Mammary epithelial cell (primary cell): ENCODE results near the gene GDF11.

ENCODE experiments used
- EZH2 ChIP-seq: IDR thresholded peaks from 2 replicates; pipeline ENCODE4 v1.6.1; 2012; ENCODE audit warnings: low read length, inconsistent platforms, borderline replicate concordance
- TF ChIP-seq, protein P1 (sequence below), 2 donors: IDR thresholded peaks in 1 of 2; conservative IDR thresholded peaks in 1 of 2; 2 replicates each; pipeline ENCODE4 v1.5.1; 2011 to 2012; ENCODE audit warnings: inconsistent platforms in 2 of 2, low read length in 2 of 2, mild to moderate bottlenecking in 2 of 2, control low read depth in 1 of 2, low read depth in 1 of 2; ENCODE audit not compliant: insufficient read depth in 1 of 2; ENCODE audit errors: extremely low read depth in 1 of 2

DNA sequence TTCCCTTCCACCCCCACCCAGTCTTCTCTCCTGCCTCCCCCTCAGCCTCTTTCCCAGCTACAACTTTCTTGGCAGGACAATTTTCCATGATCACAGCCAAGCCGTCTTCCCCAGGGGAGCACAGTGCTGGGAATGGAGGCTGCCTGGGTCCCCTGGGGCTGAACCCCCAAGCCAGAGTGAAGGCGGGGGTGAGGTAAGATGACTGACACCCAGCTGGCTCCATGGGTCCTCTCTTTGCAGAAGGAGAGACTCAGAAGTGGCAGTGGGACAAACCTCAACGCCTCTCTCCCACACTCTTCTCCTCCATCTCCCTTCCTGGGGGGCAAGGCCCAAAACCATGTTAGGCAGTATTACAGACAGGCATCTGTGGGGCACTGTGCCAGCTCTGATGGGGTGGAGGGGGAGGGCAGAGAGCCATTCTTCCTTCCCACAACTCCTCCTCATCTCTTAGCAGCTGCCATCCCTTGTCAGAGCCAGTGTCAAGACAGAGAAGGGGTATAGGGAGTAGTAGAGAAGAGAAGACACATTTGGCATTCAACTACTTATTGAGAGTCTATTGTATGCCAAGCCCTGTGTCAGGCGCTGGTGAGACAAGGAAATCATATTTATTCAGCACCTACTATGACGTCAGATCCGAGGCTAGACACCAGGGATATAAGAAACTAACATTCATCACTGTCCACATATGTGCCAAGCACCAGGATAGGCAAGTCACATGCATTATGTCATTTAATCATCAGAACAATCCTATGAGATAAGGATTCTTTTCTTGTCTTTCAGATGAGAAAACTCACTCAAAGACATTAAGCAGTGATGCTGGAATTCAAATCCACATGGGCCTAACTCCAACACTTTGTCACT, 38.8 kb upstream of the GDF11 start:
- TF ChIP-seq, protein P1, sequence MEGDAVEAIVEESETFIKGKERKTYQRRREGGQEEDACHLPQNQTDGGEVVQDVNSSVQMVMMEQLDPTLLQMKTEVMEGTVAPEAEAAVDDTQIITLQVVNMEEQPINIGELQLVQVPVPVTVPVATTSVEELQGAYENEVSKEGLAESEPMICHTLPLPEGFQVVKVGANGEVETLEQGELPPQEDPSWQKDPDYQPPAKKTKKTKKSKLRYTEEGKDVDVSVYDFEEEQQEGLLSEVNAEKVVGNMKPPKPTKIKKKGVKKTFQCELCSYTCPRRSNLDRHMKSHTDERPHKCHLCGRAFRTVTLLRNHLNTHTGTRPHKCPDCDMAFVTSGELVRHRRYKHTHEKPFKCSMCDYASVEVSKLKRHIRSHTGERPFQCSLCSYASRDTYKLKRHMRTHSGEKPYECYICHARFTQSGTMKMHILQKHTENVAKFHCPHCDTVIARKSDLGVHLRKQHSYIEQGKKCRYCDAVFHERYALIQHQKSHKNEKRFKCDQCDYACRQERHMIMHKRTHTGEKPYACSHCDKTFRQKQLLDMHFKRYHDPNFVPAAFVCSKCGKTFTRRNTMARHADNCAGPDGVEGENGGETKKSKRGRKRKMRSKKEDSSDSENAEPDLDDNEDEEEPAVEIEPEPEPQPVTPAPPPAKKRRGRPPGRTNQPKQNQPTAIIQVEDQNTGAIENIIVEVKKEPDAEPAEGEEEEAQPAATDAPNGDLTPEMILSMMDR (conservative IDR thresholded peaks at IDR 0.05 in 1 of 2, IDR thresholded peaks at IDR 0.05 in 1 of 2; ENCODE audit: extremely low read depth in 1 of 2, insufficient read depth in 1 of 2, low read depth in 1 of 2, low read length in 2 of 2): no peak
- TF ChIP-seq EZH2: no peak
